ENCODE data around the gene PLCD4.

Gene PLCD4

GRCh38 chr2:218623366-218623705 is 15.6 kb downstream of the PLCD4 start:
- Histone ChIP-seq H3K27ac (ENCODE audit: low read depth, low read length, poor library complexity, severe bottlenecking) (no peak overlapping the region), H2AFZ (ENCODE audit: low read length) (no peak overlapping the region), H3K4me1 (ENCODE audit: insufficient read depth, low read length, severe bottlenecking) (no peaks in the 10 kb centered on the region), H3K36me3 (ENCODE audit: insufficient read depth, low read length) (no peaks in the 10 kb centered on the region), H3K9me2 (ENCODE audit: low read depth, low read length) (no peaks in the 10 kb centered on the region), H3K9ac (ENCODE audit: low read length) (no peak overlapping the region), H3K79me2 (ENCODE audit: insufficient read depth, low read length) (no peaks in the 10 kb centered on the region), H3F3A (ENCODE audit: insufficient read depth, low read length) (no peaks in the 10 kb centered on the region), H3K9me3 (ENCODE audit: low read length) (no peaks in the 10 kb centered on the region), H4K20me1 (ENCODE audit: insufficient read depth, low read length) (no peaks in the 10 kb centered on the region), H3K4me3 (ENCODE audit: low read depth, low read length, poor library complexity, severe bottlenecking) (no peak overlapping the region), H3K4me2 (ENCODE audit: low read length) (no peak overlapping the region), H3K27me3 (ENCODE audit: insufficient read depth, low read length) (no peaks in the 10 kb centered on the region; the same call in 1 of the 2 replicates)
- TF ChIP-seq, protein P1, sequence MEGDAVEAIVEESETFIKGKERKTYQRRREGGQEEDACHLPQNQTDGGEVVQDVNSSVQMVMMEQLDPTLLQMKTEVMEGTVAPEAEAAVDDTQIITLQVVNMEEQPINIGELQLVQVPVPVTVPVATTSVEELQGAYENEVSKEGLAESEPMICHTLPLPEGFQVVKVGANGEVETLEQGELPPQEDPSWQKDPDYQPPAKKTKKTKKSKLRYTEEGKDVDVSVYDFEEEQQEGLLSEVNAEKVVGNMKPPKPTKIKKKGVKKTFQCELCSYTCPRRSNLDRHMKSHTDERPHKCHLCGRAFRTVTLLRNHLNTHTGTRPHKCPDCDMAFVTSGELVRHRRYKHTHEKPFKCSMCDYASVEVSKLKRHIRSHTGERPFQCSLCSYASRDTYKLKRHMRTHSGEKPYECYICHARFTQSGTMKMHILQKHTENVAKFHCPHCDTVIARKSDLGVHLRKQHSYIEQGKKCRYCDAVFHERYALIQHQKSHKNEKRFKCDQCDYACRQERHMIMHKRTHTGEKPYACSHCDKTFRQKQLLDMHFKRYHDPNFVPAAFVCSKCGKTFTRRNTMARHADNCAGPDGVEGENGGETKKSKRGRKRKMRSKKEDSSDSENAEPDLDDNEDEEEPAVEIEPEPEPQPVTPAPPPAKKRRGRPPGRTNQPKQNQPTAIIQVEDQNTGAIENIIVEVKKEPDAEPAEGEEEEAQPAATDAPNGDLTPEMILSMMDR (IDR thresholded peaks at IDR 0.05; ENCODE audit: low read length), result no peak
- TF ChIP-seq EZH2 (IDR thresholded peaks at IDR 0.05; ENCODE audit: borderline replicate concordance, low read length), result no peak

DNA sequence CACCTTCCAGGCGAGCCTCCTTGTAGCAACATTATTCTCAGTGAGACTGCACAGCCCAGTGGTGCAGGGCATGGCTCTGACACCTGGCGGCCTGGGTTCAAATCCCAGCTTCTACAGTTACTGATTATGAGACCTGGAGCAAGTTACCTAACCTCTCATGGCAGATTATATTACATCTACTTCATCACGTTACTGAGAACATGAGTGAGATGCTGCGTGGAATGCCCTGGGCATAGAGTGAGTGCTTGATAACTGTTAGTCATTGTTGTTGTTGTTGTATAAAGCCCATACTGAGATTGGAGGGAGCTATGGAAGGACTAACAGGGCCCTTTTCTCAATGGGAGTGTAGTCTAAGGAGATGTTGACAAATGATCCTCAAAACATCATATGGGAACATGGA is 18.7 kb downstream of the PLCD4 start:
- no peaks in the 10 kb centered on the region for H3K9me3 ChIP-seq (ENCODE audit: low read length)
- no peak for TF ChIP-seq EZH2 (IDR thresholded peaks at IDR 0.05; ENCODE audit: borderline replicate concordance, low read length)
- TF ChIP-seq, protein P1 (IDR thresholded peaks at IDR 0.05; ENCODE audit: low read length), result no peak
- H3K27ac ChIP-seq (ENCODE audit: low read depth, low read length, poor library complexity, severe bottlenecking), result no peak overlapping the region
- no peaks in the 10 kb centered on the region for H3K27me3 ChIP-seq (ENCODE audit: insufficient read depth, low read length)
- H4K20me1 ChIP-seq (ENCODE audit: insufficient read depth, low read length), result no peaks in the 10 kb centered on the region
- H3K9ac ChIP-seq (ENCODE audit: low read length), result no peak overlapping the region
- no peak overlapping the region for H2AFZ ChIP-seq (ENCODE audit: low read length)
- H3F3A ChIP-seq (ENCODE audit: insufficient read depth, low read length), result no peaks in the 10 kb centered on the region
- H3K36me3 ChIP-seq (ENCODE audit: insufficient read depth, low read length), result no peaks in the 10 kb centered on the region
- H3K79me2 ChIP-seq (ENCODE audit: insufficient read depth, low read length), result no peaks in the 10 kb centered on the region
- no peak overlapping the region for H3K4me2 ChIP-seq (ENCODE audit: low read length)
- no peaks in the 10 kb centered on the region for H3K9me2 ChIP-seq (ENCODE audit: low read depth, low read length)
- H3K4me1 ChIP-seq (ENCODE audit: insufficient read depth, low read length, severe bottlenecking), result no peaks in the 10 kb centered on the region
- H3K4me3 ChIP-seq (ENCODE audit: low read depth, low read length, poor library complexity, severe bottlenecking), result no peak overlapping the region

DNA sequence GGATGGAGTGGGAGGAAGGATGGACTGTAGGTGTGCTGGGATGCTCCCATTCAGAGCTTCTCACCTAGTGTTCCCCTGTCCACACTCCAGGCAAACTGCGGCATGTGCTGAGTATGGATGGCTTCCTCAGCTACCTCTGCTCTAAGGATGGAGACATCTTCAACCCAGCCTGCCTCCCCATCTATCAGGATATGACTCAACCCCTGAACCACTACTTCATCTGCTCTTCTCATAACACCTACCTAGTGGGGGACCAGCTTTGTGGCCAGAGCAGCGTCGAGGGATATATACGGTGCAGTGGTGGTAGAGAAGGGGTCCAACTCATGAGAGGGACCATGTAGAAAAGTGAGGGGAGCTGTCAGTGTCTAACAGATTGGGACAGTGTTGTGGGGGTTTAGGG is 20.2 kb downstream of the PLCD4 start:
- no peaks in the 10 kb centered on the region for H3F3A ChIP-seq (ENCODE audit: insufficient read depth, low read length)
- no peaks in the 10 kb centered on the region for H3K27me3 ChIP-seq (ENCODE audit: insufficient read depth, low read length)
- no peaks in the 10 kb centered on the region for H4K20me1 ChIP-seq (ENCODE audit: insufficient read depth, low read length)
- no peaks in the 10 kb centered on the region for H3K9me2 ChIP-seq (ENCODE audit: low read depth, low read length)
- H3K36me3 ChIP-seq (ENCODE audit: insufficient read depth, low read length), result no peaks in the 10 kb centered on the region
- H3K4me3 ChIP-seq (ENCODE audit: low read depth, low read length, poor library complexity, severe bottlenecking), result no peak overlapping the region
- no peak overlapping the region for H2AFZ ChIP-seq (ENCODE audit: low read length)
- H3K4me2 ChIP-seq (ENCODE audit: low read length), result no peak overlapping the region
- no peaks in the 10 kb centered on the region for H3K79me2 ChIP-seq (ENCODE audit: insufficient read depth, low read length)
- no peaks in the 10 kb centered on the region for H3K9me3 ChIP-seq (ENCODE audit: low read length)
- H3K4me1 ChIP-seq (ENCODE audit: insufficient read depth, low read length, severe bottlenecking), result no peaks in the 10 kb centered on the region
- H3K27ac ChIP-seq (ENCODE audit: low read depth, low read length, poor library complexity, severe bottlenecking), result no peak overlapping the region
- TF ChIP-seq, protein P1 (IDR thresholded peaks at IDR 0.05; ENCODE audit: low read length), result no peak
- no peak for TF ChIP-seq EZH2 (IDR thresholded peaks at IDR 0.05; ENCODE audit: borderline replicate concordance, low read length)
- no peak overlapping the region for H3K9ac ChIP-seq (ENCODE audit: low read length)
